ENCODE measurements around the gene SFT2D2. TPM values are rescaled to one million over a fixed set of nuclear protein-coding genes. Genes with fewer than 3 reads are reported as not detected.

Gene SFT2D2
- total and polyA plus RNA-seq, 2 of the 8 experiments (the other 6 are each of a cell fraction or from before 2014, with no cell fraction given) = 9.0 to 29.0 TPM

DNA sequence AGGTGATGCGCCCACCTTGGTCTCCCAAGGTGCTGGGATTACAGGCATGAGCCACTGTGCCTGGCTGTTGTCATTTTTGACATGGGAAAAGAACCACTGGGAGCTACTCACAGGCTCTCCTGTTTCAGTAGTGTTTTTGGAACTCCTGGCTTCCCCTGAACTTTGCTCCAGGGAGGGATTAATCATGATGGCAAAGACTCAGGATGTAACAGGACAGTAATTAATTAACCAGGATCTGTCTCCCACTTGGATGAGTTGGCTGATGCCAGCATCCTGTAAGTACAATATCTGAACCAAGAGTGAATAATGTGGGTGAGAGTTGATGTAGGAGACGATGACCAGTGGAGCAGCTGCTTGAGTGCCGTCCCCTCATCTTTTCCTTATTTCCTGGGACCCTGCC is 4.9 kb downstream of the SFT2D2 start:
- H3K79me2 ChIP-seq (ENCODE audit: control insufficient read depth in 1 of 2, insufficient read depth in 2 of 2, low read length in 2 of 2) = peaks cover 3 to 33% of the 10 kb centered on the region in 2 experiments; a peak in 3 of 4 replicates
- CTCF ChIA-PET (ENCODE audit: partially characterized antibody) = interaction anchor here (0.9 to 2.3 kb wide), 4 partner anchors 13 to 148 kb away, joined by 3 to 6 read pairs (median 3); no protein-coding TSS in a partner anchor
- peaks cover 0 to 2% (median under 1%) of the 10 kb centered on the region in 4 experiments; a peak in 2 of 7 replicates for H3K4me1 ChIP-seq (replicated peaks in 1 of 4; ENCODE audit: control insufficient read depth in 3 of 4, insufficient read depth in 4 of 4, low read length in 3 of 4)

More for the DNA sequence above, 4.9 kb downstream of the SFT2D2 start:
- Histone ChIP-seq H3K27ac (ENCODE audit: low read depth, low read length) (no peak overlapping the region), H3K4ac (replicated peaks; ENCODE audit: insufficient read length, low read depth, low read length) (no peak overlapping the region), H2BK120ac (replicated peaks; ENCODE audit: low read depth, low read length) (no peak overlapping the region), H3K18ac (ENCODE audit: extremely low read depth, low read length) (no peak overlapping the region), H2AFZ (ENCODE audit: low read length) (no peak overlapping the region), H4K5ac (ENCODE audit: insufficient read length, low read depth, low read length) (no peak overlapping the region), H3K23ac (ENCODE audit: insufficient read length) (no peak overlapping the region), H4K91ac (replicated peaks; ENCODE audit: insufficient read length, low read length) (no peak overlapping the region), H3K4me2 (ENCODE audit: insufficient read depth in 1 of 2, low read depth in 2 of 2, low read length in 2 of 2) (no peak overlapping the region), H2BK12ac (ENCODE audit: low read depth, low read length) (no peak overlapping the region), H3K27me3 (replicated peaks in 1 of 4; ENCODE audit: control insufficient read depth in 3 of 4, extremely low read depth in 1 of 4, insufficient read depth in 3 of 4, low read length in 3 of 4) (no peaks in the 10 kb centered on the region), H3K23me2 (ENCODE audit: low read depth, low read length) (peaks cover 3% of the 10 kb centered on the region; the same call in 1 of the 2 replicates), H3K79me1 (ENCODE audit: low read depth, low read length) (peaks cover 2% of the 10 kb centered on the region; the same call in 1 of the 2 replicates), H3K56ac (replicated peaks; ENCODE audit: insufficient read length, low read depth, low read length) (no peak overlapping the region), H2BK15ac (ENCODE audit: low read length) (no peak overlapping the region), H2BK5ac (ENCODE audit: low read depth, low read length) (no peak overlapping the region), H3K4me3 (ENCODE audit: extremely low read depth in 1 of 4, insufficient read depth in 2 of 4, low read depth in 3 of 4, low read length in 4 of 4) (no peak overlapping the region), H3K9me3 (ENCODE audit: insufficient read depth in 2 of 2, low read depth in 1 of 2, low read length in 1 of 2) (no peaks in the 10 kb centered on the region), H3K9ac (replicated peaks in 1 of 4; ENCODE audit: extremely low read depth in 1 of 4, low read depth in 3 of 4, low read length in 3 of 4) (no peak overlapping the region), H4K8ac (ENCODE audit: extremely low read depth, insufficient read depth, low read length) (no peak overlapping the region), H4K20me1 (replicated peaks in 1 of 2; ENCODE audit: control insufficient read depth in 1 of 2, insufficient read depth in 2 of 2, low read length in 2 of 2) (peaks cover 0 to 3% of the 10 kb centered on the region in 2 experiments), H3K14ac (ENCODE audit: insufficient read length) (no peak overlapping the region), H3K36me3 (ENCODE audit: control insufficient read depth in 2 of 4, insufficient read depth in 4 of 4, low read length in 3 of 4) (peaks cover 0 to 12% (median 0%) of the 10 kb centered on the region in 4 experiments; a peak in 3 of 8 replicates), H2AK5ac (ENCODE audit: low read depth, low read length) (no peak overlapping the region), H2BK20ac (ENCODE audit: low read length) (no peak overlapping the region)
- no peak for FAIRE-seq
- no peak for TF ChIP-seq NRF1 (IDR thresholded peaks at IDR 0.05; ENCODE audit: low read depth, low read length)
- no peak for TF ChIP-seq SP2 (IDR thresholded peaks at IDR 0.05; ENCODE audit: low read length)
- no peak for DNase-seq (ENCODE audit: low read depth in 1 of 2, low spot score in 2 of 2)
- 95% methylated on average over 3 of the region's 3 CpGs; no CpG with 5 or more reads in 1 of the 2 experiments for WGBS, 2 experiments (ENCODE audit: extremely low coverage in 1 of 2, insufficient coverage in 1 of 2, insufficient read length in 1 of 2, insufficient replicate concordance in 2 of 2, low coverage in 1 of 2, low lambda C conversion rate in 2 of 2, missing lambda C conversion rate in 1 of 2)
- POLR2A ChIA-PET (ENCODE audit: partially characterized antibody) = no interaction called here

Measured in H1 (cell line).